ENCODE results near the gene NFYC. TPM values are rescaled to one million over a fixed set of nuclear protein-coding genes. Genes with fewer than 3 reads are reported as not detected.

Gene NFYC
- total RNA-seq, 1 donor, result 19.0 TPM

DNA sequence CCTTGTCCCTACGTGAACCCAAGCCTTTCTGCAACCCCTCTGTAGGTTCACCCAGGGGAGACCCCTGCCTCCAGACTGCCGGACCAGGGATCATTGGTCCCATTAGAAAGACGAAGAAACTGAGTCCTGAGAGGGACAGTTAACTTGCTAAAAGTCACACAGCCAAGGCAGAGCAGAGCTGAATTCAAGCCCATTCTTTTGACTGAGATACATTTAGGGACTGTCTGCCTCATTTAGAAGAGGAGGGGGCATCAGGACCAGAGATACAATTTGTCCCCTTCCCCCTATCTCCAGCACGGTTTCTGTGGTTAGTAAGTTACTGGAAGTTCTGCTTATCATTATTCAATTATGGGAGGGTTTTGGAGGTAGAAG lies 111.2 kb downstream of the NFYC start:
- DNase-seq (ENCODE audit: low read depth), result no peak
- no peak overlapping the region for H3K4me3 ChIP-seq (ENCODE audit: low read depth, low read length)
- TF ChIP-seq, protein P1, sequence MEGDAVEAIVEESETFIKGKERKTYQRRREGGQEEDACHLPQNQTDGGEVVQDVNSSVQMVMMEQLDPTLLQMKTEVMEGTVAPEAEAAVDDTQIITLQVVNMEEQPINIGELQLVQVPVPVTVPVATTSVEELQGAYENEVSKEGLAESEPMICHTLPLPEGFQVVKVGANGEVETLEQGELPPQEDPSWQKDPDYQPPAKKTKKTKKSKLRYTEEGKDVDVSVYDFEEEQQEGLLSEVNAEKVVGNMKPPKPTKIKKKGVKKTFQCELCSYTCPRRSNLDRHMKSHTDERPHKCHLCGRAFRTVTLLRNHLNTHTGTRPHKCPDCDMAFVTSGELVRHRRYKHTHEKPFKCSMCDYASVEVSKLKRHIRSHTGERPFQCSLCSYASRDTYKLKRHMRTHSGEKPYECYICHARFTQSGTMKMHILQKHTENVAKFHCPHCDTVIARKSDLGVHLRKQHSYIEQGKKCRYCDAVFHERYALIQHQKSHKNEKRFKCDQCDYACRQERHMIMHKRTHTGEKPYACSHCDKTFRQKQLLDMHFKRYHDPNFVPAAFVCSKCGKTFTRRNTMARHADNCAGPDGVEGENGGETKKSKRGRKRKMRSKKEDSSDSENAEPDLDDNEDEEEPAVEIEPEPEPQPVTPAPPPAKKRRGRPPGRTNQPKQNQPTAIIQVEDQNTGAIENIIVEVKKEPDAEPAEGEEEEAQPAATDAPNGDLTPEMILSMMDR (IDR thresholded peaks at IDR 0.05; ENCODE audit: insufficient read depth, low read depth, low read length), result no peak

DNA sequence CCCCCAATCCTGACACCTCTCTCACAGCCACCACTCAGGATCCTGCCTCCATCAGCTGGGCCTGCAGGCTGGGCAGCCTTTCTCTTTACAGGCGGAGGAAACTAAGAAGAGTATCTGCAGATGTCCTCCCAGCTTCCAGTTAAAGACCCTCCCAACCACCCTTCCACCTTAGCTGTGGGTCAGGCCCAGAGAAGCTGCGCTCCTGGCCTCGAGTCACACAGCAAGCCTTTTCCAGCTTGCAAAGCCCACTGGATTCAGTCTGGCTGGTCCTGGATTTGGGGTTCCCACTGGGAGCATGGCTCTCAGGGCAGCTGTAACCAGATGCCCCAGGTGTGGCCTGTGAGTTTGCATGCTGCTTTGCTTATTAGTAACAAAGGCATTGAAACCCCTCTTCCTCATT lies 111.9 kb downstream of the NFYC start:
- DNase-seq (ENCODE audit: low read depth), result no peak
- H3K4me3 ChIP-seq (ENCODE audit: low read depth, low read length), result no peak overlapping the region
- TF ChIP-seq, protein P1 (IDR thresholded peaks at IDR 0.05; ENCODE audit: insufficient read depth, low read depth, low read length), result no peak

DNA sequence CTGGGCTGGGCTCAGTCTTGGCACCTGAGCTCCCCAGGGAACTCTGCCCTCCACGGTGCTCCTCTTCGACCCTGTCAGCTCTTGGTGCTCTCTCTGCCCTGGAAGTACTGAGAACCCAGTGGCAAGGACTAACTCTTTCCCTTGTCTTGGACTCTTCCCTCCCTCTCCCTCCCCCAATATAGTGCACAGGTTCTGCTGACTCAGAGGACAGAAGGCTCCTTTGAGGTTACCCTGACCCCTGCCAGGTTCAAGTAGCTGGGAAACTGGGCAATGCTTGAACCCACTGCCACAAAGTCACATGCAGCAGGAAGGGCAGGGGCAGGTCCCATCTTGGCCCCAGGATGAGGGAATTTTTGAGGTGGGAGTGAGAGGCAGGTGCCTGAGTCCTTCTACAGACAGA lies 112.4 kb downstream of the NFYC start:
- DNase-seq (ENCODE audit: low read depth), result no peak
- H3K4me3 ChIP-seq (ENCODE audit: low read depth, low read length), result no peak overlapping the region
- TF ChIP-seq, protein P1 (IDR thresholded peaks at IDR 0.05; ENCODE audit: insufficient read depth, low read depth, low read length), result no peak

DNA sequence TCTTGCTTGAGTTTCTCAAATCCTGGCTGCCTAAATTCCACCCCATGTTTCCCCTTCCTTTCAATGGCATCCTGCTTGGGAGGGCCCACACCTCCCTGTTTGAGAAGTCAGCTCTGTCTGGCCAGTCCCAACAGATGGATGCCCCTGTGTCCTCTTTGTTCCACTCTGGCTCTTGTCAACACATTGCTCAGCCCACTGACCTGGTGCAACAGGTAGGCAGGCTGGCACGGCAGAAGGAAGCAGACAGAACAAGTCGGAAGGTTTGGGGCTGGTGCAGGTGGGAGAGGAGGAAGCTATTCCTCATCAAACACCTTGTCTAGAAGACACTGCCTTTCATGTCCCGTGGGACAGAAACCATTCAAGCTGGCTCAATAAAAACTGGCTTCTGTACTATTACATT lies 114.7 kb downstream of the NFYC start:
- TF ChIP-seq, protein P1 (IDR thresholded peaks at IDR 0.05; ENCODE audit: insufficient read depth, low read depth, low read length), result no peak
- no peak overlapping the region for H3K4me3 ChIP-seq (ENCODE audit: low read depth, low read length)
- no peak for DNase-seq (ENCODE audit: low read depth)

DNA sequence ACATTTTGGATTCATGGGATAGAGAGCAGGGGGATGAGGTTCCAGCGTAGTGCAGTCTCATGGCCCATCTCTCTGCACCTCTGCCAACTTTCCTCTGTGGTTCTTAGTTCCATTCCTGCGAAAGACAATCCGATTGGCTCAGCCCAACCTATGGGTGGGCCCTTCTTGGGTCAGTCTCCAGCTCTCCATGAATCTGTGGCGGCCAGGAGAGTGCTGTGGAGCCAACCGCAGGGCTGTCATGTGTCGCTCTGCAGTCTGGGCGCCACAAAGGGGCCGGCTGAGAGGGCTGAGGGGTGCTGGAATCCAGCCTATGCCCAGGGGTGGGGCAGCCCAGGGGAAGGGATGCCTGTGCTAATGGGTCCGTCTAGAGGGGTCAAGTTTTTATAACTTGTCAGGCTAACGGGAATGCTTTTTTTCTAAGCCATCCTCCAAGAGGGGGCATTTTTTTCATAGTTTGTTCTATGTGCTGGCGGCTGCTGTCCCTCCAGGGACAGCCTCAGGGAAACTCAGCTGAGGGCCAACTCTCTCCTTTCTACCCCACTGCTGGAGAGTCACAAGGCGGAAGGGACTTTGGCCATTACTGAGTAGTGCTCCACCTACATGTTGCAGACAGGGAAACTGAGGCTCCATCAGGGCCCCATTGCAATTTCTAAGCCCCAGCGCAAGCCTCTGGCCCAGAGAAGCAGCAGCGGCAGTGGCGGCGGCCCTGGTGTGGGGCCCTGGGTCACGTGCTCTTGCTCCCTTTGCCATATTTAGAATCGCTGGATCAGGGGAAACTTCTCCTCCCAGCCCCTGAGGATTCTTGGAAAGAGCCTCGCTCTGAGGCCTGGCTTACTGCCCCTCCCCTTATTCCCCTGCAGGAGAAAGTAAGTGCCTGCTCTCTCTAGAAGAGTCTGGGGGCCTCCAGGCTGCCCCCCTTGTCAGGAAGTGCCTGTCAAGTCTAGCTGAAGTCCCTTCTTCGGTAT lies 115.5 kb downstream of the NFYC start:
- H3K4me3 ChIP-seq (ENCODE audit: low read depth, low read length), result no peak overlapping the region
- no peak for DNase-seq (ENCODE audit: low read depth)
- TF ChIP-seq, protein P1 (IDR thresholded peaks at IDR 0.05; ENCODE audit: insufficient read depth, low read depth, low read length), result no peak

DNA sequence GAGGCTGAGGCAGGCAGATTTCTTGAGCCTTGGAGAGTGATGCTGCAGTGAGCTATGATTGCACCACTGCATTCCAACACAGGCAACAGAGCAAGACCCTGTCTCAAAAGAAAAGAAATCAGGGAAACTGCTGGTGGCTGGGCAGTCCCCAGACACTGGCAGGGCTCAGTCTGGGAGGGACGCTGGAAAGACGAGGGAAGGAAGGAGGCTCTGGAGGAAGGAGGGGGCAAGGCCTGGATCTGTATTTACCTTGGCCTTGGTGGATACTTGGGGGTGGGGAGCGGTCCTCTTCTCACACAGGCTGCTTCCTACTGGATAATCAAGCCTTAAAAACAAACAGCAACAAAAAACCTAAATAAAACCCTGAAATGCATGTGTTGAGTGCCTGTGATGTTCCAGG lies 116.5 kb downstream of the NFYC start:
- TF ChIP-seq, protein P1 (IDR thresholded peaks at IDR 0.05; ENCODE audit: insufficient read depth, low read depth, low read length), result no peak
- H3K4me3 ChIP-seq (ENCODE audit: low read depth, low read length), result no peak overlapping the region
- no peak for DNase-seq (ENCODE audit: low read depth)

All from fibroblast of villous mesenchyme (primary cell).